A172 (cell line): ENCODE measurements around the gene AKR1B15. TPM values are rescaled to one million over a fixed set of nuclear protein-coding genes. Genes with fewer than 3 reads are reported as not detected.
"Not testable (repeated sequence)": the region's sequence is repeated elsewhere in the genome, so short reads cannot be mapped to it uniquely, and the experiment has no call there.

Experiments used
- DNase-seq: peaks from one replicate; pipeline ENCODE4 v3.0.0-alpha.2; 2015; ENCODE audit warnings: low spot score
- total RNA-seq: library from RNA; depleted of rRNA; stranded (reverse); fragments of >200 nt; shearing (Covaris generic); gene quantifications from 2 replicates; pipeline ENCODE4 v1.2.3, GENCODE V29; 2014; rRNA removed

The AKR1B15 gene
- not detected in 2 replicates for total RNA-seq

GRCh38 chr7:134548877-134549276, at the start of gene AKR1B15:
Gene AKR1B15 (plus strand): TSS chr7:134549110. CDS start chr7:134564620, 15,510 bp downstream.
- peak; percentile 51 for DNase-seq

GRCh38 chr7:134500406-134500805, 48.5 kb upstream of the AKR1B15 start:
- DNase-seq = no peak

DNA sequence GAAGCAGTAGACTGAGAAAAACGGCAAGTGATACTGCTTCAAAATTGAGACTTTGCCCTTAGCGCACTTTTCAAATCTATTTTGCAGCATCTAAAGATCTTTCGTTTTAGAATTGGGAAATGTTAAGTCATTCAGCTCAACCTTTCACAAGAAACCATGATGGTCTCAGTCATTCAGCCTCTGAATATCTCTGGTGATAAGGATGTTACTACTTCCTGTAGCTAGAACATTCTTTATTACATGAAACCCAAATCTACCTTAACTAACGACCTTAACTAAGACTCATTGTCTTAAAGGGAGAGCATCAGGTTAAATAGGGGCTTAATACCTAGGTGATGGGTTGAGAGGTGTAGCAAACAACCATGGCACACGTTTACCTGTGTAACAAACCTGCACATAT, 47.9 kb upstream of the AKR1B15 start:
- DNase-seq = no peak

DNA sequence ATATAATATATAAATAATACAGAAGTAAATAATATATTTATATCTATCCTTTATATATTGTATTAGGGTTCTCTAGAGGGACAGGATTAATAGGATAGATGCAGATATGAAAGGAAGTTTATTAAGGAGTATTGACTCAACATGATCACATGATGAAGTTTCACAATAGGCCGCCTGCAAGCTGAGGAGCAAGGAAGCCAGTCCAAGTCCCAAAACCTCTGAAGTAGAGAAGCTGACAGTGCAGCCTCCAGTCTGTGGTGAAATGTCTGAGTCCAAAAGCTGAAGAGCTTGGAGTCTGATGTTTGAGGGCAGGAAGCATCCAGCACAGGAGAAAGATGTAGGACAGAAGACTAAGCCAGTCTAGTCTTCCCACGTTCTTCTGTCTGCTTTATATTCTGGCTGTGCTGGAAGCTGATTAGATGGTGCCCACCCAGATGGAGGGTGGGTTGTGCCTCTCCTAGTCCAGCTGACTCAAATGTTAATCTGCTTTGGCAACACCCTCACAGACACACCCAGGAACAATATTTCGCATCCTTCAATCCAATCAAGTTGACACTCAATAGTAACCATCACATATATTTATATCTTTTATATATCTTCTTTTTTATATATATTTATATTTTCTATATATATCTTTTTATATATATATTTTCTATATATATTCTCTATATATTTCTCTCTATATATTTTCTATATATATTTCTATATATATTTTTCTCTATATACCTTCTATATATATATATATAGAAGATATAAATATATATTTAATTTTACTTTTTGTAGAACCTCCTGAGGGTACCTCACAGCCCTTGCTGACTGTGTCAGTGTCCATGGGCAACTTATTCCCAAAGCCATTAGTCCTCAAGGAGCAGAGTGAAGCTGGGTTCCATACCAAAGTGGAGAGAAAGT, 46.2 kb upstream of the AKR1B15 start:
- no peak for DNase-seq

DNA sequence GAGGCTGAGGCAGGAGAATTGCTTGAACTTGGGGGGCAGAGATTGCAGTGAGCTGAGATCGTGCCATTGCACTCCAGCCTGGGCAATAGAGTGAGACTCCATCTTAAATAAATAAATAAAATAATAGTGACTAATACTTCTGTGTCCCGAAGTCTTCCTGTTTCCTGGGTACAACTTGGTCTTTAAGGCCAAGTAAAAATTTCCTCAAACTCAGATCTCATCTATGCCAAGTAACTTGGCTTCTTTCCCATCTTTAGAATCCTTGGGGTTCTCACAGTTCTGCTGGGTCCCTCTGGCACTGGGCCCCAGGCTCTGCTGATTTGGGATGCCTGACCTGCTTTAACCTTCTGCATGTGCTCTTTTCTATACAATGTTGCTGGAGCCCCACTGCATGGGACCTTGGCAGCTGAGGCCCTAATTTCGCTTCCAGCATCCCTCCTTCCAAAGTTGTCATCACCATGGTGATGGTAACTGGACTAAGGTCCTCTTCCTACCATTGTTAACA, 44.2 kb upstream of the AKR1B15 start:
- no peak for DNase-seq

GRCh38 chr7:134505856-134506255, 43.1 kb upstream of the AKR1B15 start:
- no peak for DNase-seq

GRCh38 chr7:134509010-134509409, 39.9 kb upstream of the AKR1B15 start:
- no peak for DNase-seq

DNA sequence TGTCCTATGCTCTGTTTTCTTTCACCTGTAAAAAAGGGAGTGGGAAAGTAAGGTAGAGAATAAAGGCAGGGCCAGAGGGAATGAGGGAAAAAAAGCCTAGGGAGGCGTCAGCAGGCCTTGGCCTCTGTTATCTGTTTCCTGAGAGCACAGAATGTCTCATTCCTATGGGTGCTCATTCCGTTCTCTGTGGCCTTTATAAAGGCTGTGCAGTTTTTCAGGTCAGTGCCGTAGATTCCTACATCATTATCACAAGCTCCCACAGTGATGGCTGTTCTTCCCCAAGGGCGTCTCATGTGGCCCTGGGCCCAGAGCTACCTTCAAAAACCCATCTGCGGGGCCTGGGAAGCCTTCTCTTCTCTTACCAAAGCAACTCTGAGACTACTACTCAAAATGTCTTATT, 38.3 kb upstream of the AKR1B15 start:
- DNase-seq = no peak

GRCh38 chr7:134512271-134512670, 36.6 kb upstream of the AKR1B15 start:
- DNase-seq = no peak

DNA sequence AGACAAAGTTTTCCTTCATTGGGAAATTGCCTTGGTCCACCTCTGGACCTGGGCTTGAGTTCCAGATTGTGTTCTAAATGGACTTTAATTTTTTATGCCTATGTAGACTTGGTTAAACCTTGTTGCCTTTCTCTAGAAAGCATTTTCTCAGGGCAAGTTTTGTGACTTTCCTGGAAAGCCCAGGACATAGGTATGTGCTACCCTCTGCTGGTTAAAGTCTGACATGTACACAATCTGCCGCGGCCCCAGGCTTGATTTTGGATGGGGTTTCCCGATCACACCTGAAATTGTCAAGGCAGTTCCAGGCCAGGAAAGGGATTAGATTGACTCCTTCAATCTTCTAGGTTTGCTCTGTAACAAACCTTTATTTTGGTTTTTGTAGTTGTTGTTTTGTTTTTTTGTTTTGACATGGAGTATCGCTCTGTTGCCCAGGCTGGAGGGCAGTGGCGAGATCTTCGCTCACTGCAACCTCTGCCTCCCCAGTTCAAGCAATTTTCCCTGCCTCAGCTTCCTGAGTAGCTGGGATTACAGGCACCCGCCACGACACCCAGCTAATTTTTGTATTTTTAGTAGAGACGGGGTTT, 35.6 kb upstream of the AKR1B15 start:
- peak; percentile 34 for DNase-seq

DNA sequence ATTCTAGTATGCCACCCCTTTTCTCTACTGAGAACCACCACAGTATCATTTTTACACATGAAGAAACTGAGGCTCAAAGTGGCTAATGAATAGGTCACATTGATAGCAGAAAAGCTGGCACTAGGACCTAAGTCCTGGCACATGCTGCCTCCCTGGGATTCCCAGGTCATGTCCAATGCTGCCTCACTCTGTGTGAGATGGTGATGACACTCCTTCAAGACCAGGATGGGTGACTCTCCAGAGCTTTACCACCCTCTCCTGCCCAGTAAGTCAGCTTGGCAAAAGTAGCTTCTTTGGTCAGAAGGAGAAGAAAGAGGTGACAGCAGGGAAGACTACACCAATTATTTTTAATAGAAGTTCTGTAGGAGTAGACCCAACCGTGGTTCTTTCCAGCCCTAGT, 34.8 kb upstream of the AKR1B15 start:
- DNase-seq = no peak

GRCh38 chr7:134514663-134515062, 34.2 kb upstream of the AKR1B15 start:
- DNase-seq = peak; percentile 67

- peak; percentile 92 for DNase-seq
Measured at GRCh38 chr7:134515569-134516468, 33.1 kb upstream of the AKR1B15 start.

DNA sequence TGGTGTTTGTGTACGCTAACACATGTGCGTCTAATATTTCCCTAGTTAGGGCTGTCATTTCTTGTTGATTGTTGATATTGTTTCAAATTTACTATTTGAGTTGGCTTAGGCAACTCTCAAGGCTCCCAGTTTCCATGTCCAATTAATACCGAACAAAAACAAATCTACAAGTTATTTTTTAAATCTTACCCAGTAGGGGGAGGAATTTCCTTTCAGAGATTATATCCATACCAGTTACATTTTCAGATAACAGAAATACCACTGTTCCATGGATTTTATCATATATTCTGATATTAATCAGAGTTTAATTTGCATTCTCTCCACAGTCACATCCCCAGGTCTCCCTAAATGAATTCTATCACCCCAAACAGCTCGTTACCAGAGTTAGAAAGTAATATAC, 28.8 kb upstream of the AKR1B15 start:
- no peak for DNase-seq

- no peak for DNase-seq
Measured at GRCh38 chr7:134522601-134523000, 26.3 kb upstream of the AKR1B15 start.

GRCh38 chr7:134525449-134525848, 23.5 kb upstream of the AKR1B15 start:
- not testable (repeated sequence) for DNase-seq

DNA sequence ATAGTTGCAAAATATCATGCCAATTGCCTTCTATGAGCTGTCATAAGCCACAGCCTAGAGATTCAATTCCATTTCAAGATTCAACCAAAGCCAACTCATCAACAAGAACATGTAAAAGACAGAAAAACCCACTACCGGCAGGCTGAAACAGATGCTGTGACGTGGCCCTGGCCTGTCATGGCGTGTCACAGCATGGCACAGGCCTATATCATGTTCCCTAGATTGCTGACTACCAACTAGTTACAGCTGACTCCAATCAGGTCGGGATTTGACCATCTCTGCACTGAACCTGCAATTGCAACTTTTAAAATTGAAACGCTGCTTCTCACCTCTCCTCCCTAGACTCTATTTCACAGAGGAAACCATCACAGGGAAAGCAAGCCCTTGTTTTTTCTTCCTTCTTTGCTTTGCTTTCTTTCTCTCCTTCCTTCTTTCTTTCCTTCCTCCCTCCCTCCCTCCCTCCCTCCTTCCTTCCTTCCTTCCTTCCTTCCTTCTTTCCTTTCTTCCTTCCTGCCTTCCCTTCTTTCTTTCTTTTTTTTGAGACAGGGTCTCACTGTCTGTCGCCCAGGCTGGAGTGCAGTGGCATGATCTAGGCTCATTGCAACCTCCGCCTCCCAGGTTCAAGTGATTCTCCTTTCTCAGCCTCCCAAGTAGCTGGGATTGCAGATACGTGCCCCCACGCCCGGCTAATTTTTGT, 22.2 kb upstream of the AKR1B15 start:
- DNase-seq = not testable (repeated sequence)

DNA sequence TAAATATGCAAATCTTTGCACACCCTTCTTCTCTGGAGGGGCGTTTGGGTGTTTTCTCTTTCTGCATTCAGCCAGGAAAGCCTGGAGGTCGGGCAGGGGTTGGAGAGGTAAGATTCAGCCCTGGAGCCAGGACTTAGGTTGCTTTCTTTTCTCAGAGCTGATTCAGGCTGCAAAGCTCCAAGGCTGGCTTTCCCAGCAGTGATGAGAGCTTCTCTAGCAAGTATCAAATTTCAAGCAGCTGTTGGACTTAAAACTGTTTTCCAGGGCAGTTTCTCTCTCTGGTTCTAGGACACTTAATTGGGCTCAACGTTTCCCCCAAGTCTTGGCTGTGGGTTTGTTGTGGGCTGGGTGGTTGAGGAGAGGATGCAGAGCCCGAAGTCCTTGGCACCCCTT, 20.9 kb upstream of the AKR1B15 start:
- peak; percentile 23 for DNase-seq

DNA sequence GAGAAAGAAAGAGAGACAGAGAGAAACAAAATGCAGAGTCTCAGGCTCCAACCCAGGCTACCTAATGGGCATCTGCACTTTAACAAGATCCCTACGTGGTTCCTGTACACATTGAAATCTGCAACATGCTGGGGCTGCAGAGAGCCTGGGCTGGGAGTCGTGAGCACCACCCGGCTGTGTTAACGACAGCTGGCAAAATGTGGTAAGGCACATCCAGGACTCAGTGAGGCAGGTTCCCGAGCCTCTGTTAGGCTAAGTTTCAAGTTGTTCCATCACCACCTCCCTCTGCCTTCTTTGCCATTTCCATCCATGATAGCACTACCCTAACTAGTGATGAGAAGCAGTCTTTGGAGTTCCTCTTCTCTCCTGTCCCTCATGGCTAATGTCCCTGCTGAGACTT, 20.2 kb upstream of the AKR1B15 start:
- no peak for DNase-seq

- no peak for DNase-seq
Measured at GRCh38 chr7:134530460-134530859, 18.4 kb upstream of the AKR1B15 start.
